Measurements from ENCODE around the gene NOTCH2.

GRCh38 chr1:119893827-119894700 is 175.4 kb downstream of the NOTCH2 start:
- no peak for TF ChIP-seq POLR2AphosphoS5 (IDR thresholded peaks at IDR 0.05)
- TF ChIP-seq CTCF (IDR thresholded peaks at IDR 0.05), result no peak
- no peak for TF ChIP-seq POLR2A (IDR thresholded peaks at IDR 0.05)
- no peak for TF ChIP-seq EP300 (IDR thresholded peaks at IDR 0.05)
